Kidney tubule cell (primary cell): ENCODE results near the gene FBN1.

ENCODE experiments used
- DNase-seq: peaks from one replicate; pipeline ENCODE4 v3.0.0-alpha.2; 2018; ENCODE audit warnings: low spot score

Gene FBN1

DNA sequence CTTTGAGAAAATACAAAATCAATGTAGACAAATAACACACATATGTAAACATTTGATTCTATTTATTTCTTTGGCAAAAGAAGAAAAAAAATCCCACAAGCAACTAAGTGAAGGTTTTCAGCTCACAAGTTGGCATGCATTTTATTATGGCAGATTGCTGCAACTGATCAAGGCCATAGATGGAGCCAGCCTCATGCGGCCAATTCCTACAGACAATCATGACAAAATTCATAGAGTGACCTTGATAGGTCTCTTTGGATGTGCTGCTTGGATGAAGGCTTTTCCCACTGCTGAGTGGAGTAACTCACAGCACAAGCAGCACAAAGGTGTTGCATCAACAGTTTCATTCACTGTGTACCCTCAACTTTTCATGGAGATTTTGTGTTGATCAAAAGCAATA is 22.1 kb downstream of the FBN1 start:
- no peak for DNase-seq

GRCh38 chr15:48622237-48622636 is 23.3 kb downstream of the FBN1 start:
- no peak for DNase-seq

DNA sequence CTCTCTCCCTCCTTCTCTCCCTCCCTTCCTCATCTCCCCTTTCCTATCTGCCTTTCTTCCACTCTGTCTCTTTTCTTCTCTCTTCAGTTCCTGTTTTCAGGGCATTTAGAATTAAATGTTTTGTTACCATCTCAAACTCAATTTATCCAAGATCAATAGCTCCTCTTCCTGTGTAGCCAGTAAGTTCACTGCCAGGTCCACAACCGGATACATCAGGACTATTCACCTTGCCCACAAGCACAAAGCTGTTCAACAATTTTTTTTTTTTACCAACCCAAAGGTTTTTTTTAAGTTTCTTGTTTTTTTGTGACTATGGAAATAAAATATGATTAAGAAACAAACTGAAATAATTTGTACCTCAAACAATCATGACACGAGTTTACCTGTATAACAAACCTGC is 26.1 kb downstream of the FBN1 start:
- no peak for DNase-seq

DNA sequence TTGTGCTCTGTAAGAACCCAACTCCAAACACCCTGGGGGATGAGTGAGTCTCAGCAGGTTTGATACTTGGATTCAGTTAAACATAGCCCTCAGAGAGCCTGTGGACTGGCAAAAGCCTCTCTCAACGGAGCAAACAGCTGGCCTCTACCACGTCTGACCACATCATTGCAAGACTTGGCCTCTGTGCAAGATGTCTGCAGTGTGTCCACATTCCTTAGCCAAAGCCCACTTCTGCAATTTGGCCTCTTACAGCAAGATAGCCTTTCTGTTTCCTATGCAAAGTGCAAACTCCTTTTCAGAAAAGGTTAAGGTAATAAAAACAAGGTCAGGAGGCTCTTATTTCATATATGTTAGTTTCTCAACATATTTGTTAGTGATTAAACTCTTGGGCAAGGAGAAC is 27.9 kb downstream of the FBN1 start:
- DNase-seq, result no peak

DNA sequence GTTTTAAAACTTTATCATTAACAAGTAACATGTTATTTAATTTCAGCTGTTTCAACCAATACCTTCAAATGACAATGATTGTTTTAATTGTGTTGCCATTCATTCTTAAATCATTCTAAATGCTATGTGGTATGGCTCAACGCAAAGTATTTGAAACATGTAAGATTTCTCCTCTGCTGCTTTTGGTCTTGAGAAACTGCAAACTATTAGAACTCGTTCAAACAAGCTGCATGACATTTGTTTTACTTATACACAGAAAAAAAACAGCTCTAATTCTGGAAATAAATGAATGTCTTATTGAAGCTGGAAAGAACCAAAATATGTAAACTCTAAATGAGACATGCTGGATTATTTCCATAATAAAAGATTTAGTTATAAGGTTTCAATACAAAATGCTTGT is 29.3 kb downstream of the FBN1 start:
- DNase-seq, result no peak

DNA sequence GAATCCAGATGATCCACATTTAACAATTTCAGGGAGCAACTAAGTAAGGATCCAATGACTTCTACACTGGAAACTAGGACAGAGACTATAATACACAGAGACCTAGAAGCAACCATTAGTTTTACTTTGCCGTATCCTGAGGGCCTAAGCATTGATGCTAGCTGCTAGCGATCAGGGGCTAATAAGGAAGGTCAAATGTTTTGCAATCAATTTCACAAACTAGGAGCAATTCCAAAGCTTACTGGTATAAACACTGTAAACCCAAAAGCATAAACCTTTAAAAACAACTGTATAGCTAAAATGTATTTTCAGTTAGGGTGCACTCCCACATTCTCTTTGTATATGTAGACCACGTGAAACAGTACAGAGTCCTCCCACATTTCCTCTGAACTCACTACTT is 31.5 kb downstream of the FBN1 start:
- DNase-seq, result no peak

DNA sequence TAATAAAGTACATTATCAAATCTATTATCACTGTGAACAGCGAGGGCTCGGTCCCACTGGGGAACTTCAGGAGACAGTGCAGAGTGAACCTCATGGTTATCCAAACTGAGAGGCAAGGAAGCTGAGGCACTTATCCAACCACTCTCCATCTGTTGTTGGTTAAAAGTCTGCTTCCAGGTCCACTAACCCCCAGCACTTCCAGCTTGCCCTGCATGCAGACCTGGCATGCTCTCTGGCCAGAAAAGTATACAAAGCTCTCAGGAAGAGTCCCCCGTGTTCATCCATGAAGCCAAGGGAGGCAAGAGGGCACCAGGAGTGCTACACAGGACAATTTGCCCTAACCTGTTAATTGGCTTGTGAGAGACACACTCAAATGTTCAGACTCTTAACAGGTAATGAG is 36.0 kb downstream of the FBN1 start:
- no peak for DNase-seq

- no peak for DNase-seq
Observed at GRCh38 chr15:48607846-48608245, 37.7 kb downstream of the FBN1 start.

DNA sequence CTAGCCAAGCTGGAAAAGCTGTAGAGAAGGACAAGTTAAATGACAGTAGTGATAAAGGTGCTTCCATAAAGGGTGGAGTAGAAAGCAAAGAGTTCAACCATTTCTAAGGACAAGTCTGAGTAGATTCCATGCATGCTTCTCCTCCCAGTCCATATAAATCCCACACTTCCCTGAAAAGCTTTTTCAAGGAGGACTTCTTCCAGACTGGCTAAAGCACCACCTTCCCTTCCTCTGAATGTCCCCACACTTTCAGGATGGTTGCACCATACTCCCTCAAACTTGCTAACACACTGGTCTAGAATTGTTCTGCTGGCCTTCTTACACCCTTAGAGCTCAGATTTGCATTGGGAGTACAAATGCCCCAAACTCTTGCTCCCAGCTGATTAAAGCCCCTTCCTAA is 40.9 kb downstream of the FBN1 start:
- no peak for DNase-seq

- DNase-seq, result no peak
Observed at GRCh38 chr15:48603922-48604321, 41.6 kb downstream of the FBN1 start.

GRCh38 chr15:48603123-48603500 is 42.4 kb downstream of the FBN1 start:
- DNase-seq, result peak; percentile 38

DNA sequence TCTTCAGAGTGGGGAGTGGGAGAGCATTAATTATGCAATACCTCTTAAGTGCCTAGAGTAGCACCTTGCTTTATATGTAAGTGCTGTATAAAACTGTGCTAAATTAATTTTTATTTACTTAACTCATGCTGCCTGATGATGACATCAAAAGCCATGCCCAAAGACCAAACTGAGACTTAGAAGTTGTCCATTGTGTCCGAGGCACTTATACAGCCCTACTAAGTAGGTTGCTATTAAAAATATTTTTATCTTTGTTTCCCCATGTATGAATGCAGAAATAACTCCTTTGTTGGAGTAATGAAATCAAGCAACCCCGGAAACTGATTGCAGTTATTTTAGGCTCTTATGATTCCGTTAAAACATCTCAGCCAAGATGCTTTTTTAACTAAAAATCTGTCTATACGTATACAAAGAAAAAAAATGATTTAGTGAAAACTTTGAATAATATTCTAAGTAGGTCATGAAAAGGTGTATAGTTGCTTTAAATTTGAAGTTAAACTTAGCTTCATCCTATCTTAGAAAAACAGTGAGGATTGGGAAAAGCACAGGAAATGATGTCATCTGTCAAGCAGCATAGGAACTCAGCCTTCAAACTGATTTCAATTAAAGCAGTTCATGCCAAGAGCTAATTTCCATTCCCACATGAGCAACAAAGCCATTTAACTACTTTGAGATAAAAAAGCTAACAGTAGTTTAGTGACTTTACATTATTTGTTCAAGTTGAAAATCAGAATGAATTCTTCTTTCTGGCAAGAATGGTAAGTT is 43.0 kb downstream of the FBN1 start:
- peak; percentile 44 for DNase-seq

- DNase-seq, result no peak
Observed at GRCh38 chr15:48601095-48601494, 44.4 kb downstream of the FBN1 start.

- DNase-seq, result no peak
Observed at GRCh38 chr15:48596841-48597240, 48.7 kb downstream of the FBN1 start.

GRCh38 chr15:48596415-48596814 is 49.1 kb downstream of the FBN1 start:
- DNase-seq, result no peak

- no peak for DNase-seq
Observed at GRCh38 chr15:48595981-48596380, 49.5 kb downstream of the FBN1 start.

GRCh38 chr15:48592933-48593332 is 52.6 kb downstream of the FBN1 start:
- no peak for DNase-seq

DNA sequence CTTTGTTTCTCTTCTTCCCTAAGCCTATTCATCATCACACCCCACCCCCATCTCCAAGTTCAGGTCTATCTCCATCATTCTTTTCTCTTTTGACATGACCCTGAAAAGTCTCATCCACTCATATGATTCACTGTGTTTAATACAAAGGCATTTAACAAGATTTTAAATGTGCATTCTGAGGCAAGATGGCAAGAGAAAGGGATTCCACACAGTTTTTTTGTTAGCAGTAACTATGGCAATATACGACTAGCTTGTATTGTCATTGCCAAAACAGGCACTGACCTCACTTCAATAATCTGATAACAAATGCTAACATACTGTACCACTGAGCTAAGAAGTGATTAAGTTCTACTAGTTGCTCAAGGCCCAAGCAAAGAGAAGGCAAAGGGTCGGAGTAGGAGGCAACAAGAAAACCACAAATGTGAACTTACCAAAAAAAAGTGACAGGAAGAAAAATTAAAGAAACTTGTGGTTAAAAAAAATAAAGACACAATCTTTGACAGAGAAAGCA is 53.2 kb downstream of the FBN1 start:
- peak; percentile 46 for DNase-seq

GRCh38 chr15:48590723-48591122 is 54.8 kb downstream of the FBN1 start:
- no peak for DNase-seq

- DNase-seq, result no peak
Observed at GRCh38 chr15:48584812-48585563, 60.5 kb downstream of the FBN1 start.

DNA sequence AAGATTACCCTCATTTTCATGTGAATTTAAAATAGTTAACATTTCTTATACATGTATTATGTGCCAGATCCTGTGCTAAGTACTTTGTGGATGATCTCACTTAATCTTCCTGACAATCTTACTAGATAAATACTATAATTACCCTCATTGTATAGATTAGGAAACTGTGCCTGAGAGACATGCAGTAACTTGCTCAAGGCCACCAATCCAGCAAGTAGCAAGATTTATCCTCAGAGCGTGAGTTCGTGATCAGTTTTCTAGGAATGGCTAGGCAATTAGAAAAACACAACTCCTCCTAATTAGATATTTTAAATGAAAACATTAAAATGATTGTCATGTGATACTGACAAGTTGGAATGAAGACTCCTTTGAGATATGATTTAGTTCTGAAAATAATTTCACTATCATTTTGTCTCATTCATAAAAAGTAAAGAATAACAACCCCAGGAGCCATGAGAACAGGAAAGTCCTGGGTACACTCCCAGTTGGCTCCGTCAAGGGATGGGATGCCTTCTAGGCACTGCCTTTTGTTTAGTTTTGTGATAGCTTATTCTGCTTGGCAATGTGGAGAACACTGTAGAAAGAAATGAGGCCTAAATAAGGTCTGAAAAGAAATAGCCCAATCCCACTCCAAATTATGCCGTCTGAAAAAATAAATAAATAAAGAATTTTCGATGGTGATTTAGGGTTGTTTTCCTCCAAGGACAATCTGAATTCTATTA is 61.3 kb downstream of the FBN1 start:
- no peak for DNase-seq

- peak; percentile 49 for DNase-seq
Observed at GRCh38 chr15:48582452-48583247, 62.9 kb downstream of the FBN1 start.
